Hippocampal formation (tissue), 2 donors: ENCODE data around the gene SPATA12.

ENCODE experiments used
- DNase-seq, 2 donors: peaks; one replicate each; lab custom pipeline; 2025; lab: John Stamatoyannopoulos, UW

SPATA12 gene

GRCh38 chr3:57052662-57053061 is 7.8 kb upstream of the SPATA12 start:
- no peak for DNase-seq

GRCh38 chr3:57053122-57053521 is 7.3 kb upstream of the SPATA12 start:
- DNase-seq, result no peak

GRCh38 chr3:57057351-57057750 is 3.1 kb upstream of the SPATA12 start:
- no peak for DNase-seq

DNA sequence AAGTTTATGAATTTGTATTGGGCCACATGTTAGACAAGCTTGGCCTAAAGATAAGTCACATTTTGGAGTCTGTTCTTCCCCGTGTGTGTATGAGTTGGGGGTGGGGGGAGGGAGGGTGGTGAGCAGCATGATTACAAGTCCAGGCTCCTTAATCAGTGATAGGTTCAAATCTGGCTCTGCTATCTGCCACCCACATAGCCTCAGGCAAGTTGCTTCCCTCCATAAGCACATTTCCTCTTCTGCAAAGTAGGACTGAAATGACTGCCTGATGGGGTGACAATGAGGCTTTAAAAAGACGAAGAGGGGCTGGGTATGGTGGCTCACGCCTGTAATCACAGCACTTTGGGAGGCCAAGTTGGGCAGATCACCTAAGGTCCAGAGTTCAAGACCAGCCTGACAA is 1.1 kb upstream of the SPATA12 start:
- DNase-seq, result no peak

DNA sequence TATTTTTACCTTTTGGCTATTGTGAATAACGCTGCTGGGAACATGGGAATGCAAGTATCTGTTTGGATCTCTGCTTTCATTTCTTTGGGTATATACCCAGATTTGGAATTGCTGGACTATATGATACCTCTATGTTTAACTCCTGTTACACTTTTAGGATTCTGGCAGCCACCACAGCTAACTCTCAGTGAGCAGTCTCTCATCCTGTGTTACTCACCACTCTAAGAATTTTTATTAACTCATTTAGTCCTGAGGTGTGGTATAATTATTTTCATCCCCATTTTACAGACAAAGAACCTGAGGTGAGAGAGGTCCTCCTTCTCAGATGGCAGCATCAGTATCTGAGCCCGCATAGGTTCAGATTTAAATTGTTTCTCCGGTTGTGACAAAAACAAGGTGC is 1.1 kb downstream of the SPATA12 start:
- no peak for DNase-seq

DNA sequence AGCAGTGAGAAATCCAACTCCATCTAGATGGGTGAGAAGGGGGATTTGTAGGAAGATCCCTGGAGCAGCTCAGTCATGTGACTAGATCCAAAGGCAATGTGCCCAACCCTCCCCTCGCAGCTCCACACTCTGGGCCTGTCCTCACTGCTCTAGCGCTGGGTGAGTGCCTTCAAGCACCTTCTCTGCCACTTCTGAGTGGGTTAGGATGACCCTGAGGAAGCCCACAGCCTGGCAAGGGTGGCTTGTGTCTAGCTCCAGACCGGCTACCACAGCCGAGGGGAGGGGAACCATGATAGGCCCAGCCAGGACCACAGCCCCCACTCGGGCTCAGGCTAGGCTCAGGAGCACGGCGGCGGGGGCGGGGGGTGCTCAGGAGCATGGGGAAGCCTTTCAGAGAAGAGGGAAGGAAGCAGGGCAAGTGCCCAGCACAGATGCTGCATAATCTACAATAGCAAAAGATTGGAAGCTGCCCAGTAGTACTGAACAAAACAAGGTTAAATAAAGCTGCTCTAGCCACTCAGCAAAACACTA is 1.7 kb downstream of the SPATA12 start:
- peak; percentile 9 to 17 for DNase-seq

DNA sequence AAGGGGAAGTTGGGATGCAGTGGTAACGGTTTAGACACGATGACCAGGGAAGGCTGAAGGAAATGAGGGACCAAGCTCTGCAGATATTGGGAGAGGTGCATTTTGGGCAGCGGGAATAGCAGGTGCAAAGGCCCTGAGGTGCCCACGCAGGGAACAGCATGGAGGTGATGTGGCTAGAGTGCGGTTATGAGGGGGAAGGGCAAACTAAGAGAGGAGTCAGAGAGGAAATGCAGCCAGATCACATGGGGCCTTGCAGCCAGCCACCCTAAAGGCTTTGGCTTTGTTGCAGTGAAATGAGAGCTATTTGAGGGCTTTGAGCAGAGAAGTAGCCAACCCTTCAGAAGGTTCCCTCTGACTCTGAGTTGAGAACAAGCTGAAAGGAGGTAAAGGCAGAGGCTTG is 2.6 kb downstream of the SPATA12 start:
- DNase-seq, result no peak

DNA sequence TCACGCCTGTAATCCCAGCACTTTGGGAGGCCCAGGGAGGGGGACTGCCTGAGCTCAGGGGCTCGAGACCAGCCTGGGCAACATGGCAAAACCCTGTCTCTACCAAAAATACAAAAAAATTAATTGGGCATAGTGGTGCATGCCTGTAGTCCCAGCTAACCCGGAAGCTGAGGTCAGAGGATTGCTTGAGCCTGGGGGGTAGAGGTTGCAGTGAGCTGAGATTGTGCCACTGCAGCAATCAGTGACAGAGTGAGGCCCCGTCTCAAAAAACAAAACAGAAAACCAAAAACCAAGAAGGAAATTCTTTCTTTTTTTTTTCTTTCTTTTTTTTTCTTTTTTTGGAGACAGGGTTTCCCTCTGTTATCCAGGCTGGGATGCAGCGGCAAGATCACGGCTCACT is 3.5 kb downstream of the SPATA12 start:
- no peak for DNase-seq

DNA sequence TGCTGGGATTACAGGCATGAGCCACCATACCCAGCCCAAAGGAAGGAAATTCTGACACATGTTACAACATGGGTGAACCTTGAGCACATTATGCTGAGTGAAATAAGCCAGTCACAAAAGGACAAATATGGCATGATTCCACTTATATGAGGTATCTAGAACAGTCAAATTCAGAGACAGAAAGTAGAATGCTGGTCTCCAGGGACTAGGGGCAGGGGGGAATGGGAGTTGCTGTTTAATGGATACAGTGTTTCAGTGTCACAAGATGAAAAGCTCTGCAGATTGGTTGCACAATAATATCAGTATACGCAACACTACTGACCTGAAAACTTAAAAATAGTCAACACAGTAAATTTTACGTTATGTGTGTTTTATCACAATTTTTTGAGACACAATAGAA is 4.1 kb downstream of the SPATA12 start:
- DNase-seq, result no peak

GRCh38 chr3:57065588-57065987 is 5.1 kb downstream of the SPATA12 start:
- DNase-seq, result no peak

DNA sequence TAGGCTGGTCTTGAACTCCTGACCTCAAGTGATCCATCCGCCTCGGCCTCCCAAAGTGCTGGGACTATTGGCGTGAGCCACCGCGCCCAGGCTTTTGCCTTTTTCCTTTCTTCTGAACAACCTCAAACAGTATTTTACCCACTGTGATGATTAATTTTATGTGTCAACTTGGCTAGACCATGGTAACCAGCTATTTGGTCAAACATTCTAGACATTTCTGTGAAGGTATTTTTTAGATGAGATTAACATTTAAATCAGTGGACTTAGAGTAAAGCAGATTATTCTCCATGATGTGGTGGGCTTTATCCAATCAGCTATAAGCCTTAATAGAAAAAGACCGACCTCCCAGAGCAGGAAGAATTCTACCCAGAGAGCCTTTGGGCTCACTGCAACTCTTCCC is 6.0 kb downstream of the SPATA12 start:
- no peak for DNase-seq

GRCh38 chr3:57068437-57069089 is 8.1 kb downstream of the SPATA12 start:
- peak in 1 of 2 donors; percentile 17 for DNase-seq

DNA sequence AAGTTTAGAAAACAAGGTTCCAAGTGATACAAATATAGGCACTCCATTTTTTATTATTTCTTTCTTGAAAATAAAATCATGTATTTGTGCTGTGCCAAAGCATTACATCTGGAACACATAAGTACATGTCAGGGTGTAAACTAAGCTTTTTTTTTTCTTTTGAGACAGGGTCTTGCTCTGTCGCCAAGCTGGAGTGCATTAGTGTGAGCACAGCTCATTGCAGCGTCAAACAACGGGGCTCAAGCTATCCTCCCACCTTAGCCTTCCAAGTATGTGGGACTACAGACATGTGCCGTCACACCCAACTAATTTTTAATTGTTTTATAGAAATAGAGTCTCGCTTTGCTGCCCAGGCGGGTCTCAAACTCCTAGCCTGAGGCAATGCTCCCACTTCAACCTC is 9.0 kb downstream of the SPATA12 start:
- DNase-seq, result no peak

GRCh38 chr3:57073628-57074027 is 13.2 kb downstream of the SPATA12 start:
- DNase-seq, result no peak

DNA sequence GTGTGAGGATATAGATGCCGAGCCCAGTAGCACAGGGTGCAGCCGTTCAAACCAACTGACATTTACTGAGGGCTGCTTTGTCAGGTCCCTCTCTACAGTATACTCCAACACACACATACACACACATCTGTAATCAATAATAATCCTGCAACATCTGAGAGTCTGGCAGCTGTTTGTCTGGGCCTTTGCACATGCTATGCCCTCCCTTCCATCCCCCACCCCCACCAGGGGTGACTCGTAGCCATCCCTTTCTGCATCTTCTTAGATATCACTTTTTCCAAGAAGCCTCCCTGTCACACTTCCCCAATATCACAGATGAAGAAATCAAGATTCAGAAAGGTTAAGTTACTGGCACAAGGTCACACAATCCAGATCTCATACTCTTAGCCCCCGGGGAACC is 13.7 kb downstream of the SPATA12 start:
- DNase-seq, result no peak

DNA sequence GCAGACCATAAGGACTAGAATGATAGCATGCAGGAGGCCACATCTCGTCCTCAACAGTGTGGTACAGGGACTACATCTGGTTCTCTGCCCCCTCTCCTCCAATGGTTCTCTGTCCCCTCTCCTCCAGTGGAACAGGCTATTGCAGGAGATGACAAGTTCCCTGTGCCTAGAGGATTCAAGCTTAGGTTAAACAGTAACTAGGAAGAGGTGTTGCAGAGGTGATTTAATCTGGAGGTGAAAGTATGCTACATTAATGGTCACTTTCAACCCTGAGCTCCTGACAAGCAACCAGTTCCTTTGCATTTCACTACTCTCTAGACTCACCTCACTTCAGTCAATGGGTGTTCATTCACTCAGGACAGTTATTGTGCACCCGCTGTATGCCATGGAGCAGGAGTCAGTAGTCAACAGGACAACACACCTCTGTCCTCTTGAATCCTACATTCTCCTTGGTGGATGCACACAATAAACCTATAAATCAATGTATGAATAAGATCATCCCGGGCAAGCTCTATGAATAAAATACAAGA is 16.0 kb downstream of the SPATA12 start:
- no peak for DNase-seq

GRCh38 chr3:57077630-57078343 is 17.3 kb downstream of the SPATA12 start:
- DNase-seq, result no peak

DNA sequence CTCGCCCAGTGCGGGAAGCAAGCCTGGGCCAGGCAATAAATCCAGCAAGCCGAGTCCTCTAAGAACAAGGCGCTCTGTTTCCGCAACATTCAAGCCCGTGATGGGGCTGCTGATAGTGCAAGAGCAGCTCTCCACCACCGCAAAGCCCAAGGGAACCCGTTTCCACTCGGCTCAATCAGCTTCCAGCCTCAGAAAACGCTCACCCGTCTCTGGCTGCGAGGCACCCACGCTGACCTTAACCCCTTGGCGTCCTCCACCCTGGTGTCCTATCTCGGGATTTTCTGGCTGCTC is 17.8 kb downstream of the SPATA12 start:
- peak in 1 of 2 donors; percentile 53 for DNase-seq

DNA sequence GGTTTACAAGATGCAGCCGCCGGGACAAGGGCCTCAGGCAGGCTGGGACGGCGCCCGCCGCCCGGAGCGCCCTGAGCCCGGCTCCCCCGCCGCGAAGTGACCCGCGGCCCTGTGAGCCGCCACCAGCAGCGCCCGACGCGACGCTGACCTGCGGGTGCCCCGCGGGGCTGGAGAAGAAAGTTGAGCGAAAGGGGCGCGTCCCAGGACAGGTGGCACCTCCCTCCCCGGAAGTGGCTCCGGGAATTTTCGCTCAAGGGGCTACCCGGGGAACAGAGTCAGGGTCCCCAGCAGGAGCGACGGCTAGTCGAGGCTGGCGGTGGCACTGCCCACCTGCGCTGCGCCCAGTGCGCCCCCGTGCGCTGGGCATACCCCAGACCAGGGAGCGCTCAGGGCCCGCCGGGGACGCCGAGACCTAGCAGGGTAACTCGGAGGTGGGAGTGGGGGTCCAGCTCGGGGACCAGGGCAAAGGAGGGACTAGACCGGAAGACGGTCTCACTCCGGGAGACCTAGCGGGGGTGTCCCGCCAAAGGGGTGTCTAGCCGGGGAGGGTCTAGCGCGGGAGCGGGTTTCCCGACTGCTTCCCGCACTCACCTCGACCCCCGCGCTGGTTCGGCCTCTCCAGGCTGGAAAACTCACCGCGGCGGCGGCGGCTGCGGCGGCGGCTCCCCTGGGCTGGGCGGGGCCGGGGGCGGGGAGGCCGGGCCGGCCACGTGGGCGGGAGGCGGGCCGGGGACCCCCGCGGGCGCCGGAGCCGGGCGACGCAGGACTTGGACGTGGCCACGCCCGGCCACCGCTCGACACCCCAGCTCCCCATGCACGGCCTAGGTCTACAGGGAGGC is 18.4 kb downstream of the SPATA12 start:
- peak in 1 of 2 donors; percentile 21 for DNase-seq

GRCh38 chr3:57079474-57079831 is 19.0 kb downstream of the SPATA12 start:
- no peak for DNase-seq

- DNase-seq, result no peak
These were observed 19.7 kb downstream of the SPATA12 start for GRCh38 chr3:57080171-57080570.

GRCh38 chr3:57081173-57081572 is 20.7 kb downstream of the SPATA12 start:
- no peak for DNase-seq

GRCh38 chr3:57082481-57082880 is 22.0 kb downstream of the SPATA12 start:
- DNase-seq, result no peak
